Activated CD4-positive, CD25-positive, alpha-beta regulatory T cell treated with anti-CD3 and anti-CD28 coated beads, Interleukin-2, amount 50 U/mL, for 72 hours (primary cell): ENCODE measurements around the gene LYRM7.
A peak's percentile ranks its signal among the peaks of the same experiment; 100 is the strongest.
"Not testable (repeated sequence)": the region's sequence is repeated elsewhere in the genome, so short reads cannot be mapped to it uniquely, and the experiment has no call there.

Experiments
- DNase-seq: peaks from one replicate; pipeline ENCODE4 v3.0.0; 2021

Gene LYRM7

GRCh38 chr5:131221888-131222287 lies 51.1 kb downstream of the LYRM7 start:
- no peak for DNase-seq

DNA sequence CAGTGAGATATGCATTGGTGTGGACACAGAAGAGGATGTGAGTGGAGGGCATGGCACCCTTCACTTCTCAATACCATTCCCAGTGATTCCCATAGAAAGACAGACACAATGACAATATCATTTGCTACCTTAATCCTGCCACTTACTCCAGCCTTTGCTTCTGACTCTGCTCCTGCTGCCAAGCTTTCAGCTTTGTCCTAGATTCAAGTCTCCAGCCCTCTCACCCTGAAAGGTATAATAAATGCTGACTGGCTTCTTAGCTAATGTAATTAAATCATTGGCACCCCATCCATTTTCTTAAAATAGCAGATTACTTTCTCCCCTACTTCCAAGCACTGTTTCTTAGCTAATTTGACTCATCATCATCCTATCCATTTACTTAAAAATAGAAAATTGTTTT lies 52.0 kb downstream of the LYRM7 start:
- no peak for DNase-seq

DNA sequence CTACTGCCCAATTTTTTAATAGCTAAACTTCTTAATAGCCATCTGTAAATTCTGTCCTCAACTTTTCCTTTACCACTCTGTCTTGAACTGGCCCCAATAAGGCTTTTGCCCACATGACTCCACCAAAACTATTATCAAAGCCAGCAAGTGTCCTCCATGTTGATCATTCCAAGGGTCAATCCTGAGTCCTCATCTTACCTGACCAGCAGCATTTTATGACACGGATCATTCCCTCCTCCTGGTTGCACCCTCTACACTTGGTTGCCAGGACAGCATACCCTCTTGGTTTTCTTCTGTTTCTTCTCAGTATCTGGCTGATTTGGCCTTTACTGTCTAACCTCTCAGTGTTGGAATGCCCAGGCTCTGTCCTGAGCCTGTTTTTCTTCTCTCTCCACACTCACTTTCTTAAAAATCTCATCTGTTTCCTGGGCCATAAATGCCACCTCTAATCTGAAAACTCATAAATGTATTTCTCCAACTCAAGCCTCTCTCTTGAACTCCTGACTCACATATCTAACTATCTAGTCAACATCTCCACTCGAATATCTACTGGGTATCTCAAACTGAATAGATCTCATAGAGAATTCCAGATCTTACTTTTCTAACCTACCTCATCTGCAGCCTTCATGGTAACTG lies 53.1 kb downstream of the LYRM7 start:
- no peak for DNase-seq

DNA sequence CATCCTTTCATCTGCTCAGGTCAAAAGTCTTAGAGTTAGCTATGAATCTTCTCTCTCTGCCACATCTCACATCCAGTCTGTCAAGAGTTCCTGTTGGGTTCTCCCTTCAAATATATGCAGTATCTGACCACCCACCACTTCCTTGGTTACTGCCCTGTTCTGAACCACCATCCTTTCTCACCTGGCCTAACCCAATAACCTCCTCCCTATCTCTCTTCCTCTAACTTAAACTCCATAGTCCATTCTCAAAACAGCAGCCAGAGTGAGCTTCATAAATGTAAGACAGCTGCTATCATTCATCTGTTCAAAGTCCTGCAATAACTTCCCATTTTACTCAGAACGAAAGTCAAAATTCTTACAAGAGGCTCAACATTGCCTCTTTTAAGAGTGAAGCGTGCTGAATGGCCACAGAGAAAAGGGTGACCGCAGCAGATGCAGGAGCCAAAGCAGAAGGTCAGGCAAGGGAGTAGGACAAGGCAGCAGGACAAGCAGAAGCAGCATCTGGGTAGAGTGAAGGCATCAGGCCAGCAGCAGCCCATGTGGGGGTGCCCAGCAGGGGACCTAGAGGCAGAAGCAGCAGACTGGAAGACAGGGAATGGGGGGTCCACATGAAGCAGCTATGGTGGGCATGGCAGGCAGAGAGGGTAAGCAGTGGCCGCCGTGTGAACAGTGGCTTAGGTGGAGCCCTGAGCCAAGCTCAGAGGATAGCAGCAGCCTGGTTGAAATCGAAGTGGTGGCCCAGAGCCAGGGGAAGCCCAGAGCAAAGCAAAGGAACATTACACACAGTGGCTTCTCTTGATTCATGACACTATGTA lies 53.9 kb downstream of the LYRM7 start:
- DNase-seq: no peak

DNA sequence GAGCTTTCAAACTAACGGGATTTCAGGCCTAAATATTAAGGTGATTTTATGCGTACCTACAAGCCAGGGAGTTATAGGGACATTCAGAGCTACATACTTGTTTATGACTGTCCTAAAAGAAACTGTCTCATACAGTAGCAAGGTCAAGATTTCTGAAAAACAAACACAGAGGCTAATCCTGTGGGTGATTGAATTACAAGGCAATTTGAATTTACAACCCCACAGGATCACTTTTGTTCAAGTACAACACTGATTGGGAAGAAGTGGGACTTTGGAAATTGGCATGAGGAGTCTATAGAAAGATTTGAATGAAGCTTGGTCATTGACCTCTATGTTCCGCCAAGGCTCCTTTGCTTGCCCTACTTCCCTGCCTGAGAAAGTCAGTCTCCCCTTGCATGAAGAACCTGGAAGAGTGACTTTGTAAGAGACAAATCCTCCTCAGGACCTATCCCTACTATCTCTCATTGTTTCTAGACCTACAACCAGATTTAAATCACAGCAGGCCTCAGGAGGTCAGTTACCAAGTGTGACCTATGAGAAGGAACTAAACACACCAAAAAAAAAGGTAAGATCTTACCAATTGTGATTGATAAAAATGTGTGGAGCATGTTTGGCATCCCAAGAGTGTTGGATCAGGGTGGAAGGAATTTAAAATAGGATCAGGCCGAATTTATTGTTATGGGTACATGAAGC lies 54.7 kb downstream of the LYRM7 start:
- no peak for DNase-seq

DNA sequence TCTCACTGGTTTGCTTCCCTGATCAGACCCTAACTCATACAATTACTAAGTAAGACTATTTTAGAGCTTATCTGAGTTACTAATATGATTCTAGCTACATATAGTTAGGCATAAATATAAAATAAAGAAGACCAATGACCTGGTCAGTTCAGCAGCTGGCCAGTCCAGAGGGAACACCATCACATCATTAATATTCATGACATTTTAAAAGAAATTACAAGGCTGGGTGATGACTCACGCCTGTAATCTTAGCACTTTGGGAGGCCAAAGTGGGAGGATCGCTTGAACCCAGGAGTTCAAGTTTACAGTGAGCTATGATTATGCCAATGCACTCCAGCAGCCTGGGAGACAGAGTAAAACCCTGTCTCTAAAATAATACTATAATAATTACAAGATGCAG lies 56.2 kb downstream of the LYRM7 start:
- no peak for DNase-seq

- DNase-seq: no peak
These were observed 57.9 kb downstream of the LYRM7 start for GRCh38 chr5:131228646-131229045.

GRCh38 chr5:131229623-131230022 lies 58.9 kb downstream of the LYRM7 start:
- no peak for DNase-seq

DNA sequence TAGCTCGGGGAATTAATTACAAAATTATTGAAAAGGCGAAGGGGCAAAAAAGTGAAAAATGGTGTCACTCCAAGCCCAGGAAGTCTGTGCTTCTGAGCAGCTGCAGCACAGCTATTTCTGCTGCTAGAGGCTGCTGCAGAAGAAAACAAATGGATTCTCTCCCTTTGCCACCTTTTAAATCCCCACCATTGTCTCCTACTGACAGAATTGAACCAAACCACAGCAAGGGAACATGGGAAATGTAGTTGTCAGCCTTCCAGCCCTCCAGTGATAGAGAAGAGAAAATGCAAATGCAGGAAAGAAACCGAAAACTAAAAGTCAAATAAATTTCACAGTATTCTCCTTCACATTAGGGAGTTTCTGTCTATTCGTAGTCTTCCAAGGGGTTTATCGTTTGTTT lies 59.7 kb downstream of the LYRM7 start:
- DNase-seq: no peak

DNA sequence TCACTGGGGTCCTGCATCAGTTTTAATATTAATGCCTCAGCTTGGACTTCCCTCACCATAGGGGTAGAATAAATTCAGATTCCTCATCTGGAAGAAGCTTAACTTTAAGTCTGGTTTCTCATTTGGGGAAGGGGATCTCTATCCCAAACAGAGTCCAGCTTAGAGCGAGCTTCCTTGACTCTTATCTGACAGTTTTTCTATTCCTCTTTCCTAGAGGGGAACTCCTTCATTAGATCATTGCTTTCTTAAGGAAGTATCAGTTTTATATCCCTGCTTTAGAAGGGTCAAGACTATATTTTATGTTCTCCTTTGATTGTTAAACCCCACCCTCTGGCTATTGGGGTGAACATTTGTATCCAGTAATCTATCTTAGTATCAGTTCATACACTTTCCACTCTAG lies 68.9 kb downstream of the LYRM7 start:
- no peak for DNase-seq

GRCh38 chr5:131242728-131243255 lies 72.0 kb downstream of the LYRM7 start:
- DNase-seq: no peak

- DNase-seq: no peak
These were observed 74.6 kb downstream of the LYRM7 start for GRCh38 chr5:131245312-131245711.

DNA sequence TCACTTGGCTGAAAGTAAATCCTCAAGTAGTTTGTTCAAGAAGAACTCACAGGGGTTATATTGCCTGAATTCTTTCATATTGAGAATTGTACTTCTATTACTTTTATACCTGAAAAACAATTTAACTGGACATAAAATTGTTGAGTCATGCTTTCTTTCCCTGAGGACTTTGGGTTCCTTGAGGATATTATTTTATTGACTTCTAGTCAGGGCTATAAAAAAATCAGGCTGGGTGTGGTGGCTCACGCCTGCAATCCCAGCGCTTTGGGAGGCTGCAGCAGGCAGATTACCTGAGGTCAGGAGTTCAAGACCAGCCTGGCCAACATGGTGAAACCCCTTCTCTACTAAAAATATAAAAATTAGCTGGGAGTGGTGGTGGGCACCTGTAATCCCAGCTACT lies 75.2 kb downstream of the LYRM7 start:
- no peak for DNase-seq

- DNase-seq: no peak
These were observed 75.8 kb downstream of the LYRM7 start for GRCh38 chr5:131246504-131246903.

- no peak for DNase-seq
These were observed 80.2 kb downstream of the LYRM7 start for GRCh38 chr5:131250751-131251475.

GRCh38 chr5:131252824-131253171 lies 82.1 kb downstream of the LYRM7 start:
- peak; percentile 58 for DNase-seq

DNA sequence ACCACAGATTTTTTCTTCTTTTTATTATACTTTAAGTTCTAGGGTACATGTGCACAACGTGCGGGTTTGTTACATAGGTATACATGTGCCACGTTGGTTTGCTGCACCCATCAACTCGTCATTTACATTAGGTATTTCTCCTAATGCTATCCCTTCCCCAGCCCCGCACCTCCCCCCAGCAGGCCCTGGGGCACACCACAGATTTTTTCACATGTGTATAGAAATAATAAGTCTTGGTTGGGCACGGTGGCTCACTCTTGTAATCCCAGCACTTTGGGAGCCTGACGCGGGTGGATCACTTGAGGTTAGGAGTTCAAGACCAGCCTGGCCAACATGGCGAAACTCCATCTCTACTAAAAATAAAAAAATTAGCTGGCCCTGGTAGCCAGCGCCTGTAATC lies 83.3 kb downstream of the LYRM7 start:
- DNase-seq: not testable (repeated sequence)

GRCh38 chr5:131254741-131255140 lies 84.0 kb downstream of the LYRM7 start:
- DNase-seq: no peak
